DND-41 (cell line): ENCODE data around the gene KCNN3.

Experiments
- EZH2 ChIP-seq: IDR thresholded peaks from 3 replicates; pipeline ENCODE4 v1.6.1; 2012; ENCODE audit warnings: borderline replicate concordance, low read depth, mild to moderate bottlenecking, moderate library complexity, low read length, inconsistent platforms; ENCODE audit not compliant: severe bottlenecking
- TF ChIP-seq, protein P1 (sequence below): IDR thresholded peaks from 2 replicates; pipeline ENCODE4 v1.5.1; 2012; ENCODE audit warnings: borderline replicate concordance, low read length, moderate library complexity, mild to moderate bottlenecking; ENCODE audit not compliant: poor library complexity, severe bottlenecking; ENCODE audit errors: extremely low read depth

GRCh38 chr1:154663471-154664060, 206.5 kb downstream of the KCNN3 start:
- TF ChIP-seq, protein P1, sequence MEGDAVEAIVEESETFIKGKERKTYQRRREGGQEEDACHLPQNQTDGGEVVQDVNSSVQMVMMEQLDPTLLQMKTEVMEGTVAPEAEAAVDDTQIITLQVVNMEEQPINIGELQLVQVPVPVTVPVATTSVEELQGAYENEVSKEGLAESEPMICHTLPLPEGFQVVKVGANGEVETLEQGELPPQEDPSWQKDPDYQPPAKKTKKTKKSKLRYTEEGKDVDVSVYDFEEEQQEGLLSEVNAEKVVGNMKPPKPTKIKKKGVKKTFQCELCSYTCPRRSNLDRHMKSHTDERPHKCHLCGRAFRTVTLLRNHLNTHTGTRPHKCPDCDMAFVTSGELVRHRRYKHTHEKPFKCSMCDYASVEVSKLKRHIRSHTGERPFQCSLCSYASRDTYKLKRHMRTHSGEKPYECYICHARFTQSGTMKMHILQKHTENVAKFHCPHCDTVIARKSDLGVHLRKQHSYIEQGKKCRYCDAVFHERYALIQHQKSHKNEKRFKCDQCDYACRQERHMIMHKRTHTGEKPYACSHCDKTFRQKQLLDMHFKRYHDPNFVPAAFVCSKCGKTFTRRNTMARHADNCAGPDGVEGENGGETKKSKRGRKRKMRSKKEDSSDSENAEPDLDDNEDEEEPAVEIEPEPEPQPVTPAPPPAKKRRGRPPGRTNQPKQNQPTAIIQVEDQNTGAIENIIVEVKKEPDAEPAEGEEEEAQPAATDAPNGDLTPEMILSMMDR, result no peak
- no peak for TF ChIP-seq EZH2
